Measurements from ENCODE around the gene SSC5D.

DNA sequence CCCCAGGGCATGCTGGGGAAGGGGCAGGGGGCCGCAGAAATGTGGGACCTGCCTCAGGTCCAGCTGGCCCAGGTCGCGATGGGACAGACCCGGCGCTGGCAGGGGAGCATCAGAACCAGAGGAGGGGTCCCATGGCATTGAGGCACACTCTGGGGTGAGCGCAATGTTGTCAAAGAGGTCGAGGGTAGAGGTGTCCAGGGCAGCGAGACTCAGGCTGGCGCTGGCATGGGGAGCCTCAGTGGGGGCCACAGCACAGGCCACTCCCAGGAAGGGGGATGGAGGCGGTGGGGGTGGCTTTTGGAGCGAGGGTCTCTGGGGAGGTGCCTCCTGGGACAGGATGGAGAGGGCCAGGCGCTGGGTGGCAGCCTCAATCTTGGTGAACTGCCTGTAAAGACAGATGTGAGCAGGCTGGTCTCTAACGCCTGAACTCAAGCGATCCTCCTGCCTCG lies 24.6 kb upstream of the SSC5D start:
- TF ChIP-seq, protein P1, sequence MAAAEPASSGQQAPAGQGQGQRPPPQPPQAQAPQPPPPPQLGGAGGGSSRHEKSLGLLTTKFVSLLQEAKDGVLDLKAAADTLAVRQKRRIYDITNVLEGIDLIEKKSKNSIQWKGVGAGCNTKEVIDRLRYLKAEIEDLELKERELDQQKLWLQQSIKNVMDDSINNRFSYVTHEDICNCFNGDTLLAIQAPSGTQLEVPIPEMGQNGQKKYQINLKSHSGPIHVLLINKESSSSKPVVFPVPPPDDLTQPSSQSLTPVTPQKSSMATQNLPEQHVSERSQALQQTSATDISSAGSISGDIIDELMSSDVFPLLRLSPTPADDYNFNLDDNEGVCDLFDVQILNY (CRISPR knock-in tag; IDR thresholded peaks at IDR 0.05): no peak
- TF ChIP-seq SMARCA5 (IDR thresholded peaks at IDR 0.05): no peak
- no peak for TF ChIP-seq KLF10 (CRISPR knock-in tag; IDR thresholded peaks at IDR 0.05)
- no peak for TF ChIP-seq STAT5B (CRISPR knock-in tag; IDR thresholded peaks at IDR 0.05)
- TF ChIP-seq POLR2A (conservative IDR thresholded peaks at IDR 0.05): no peak
- no peak for TF ChIP-seq POLR2AphosphoS5 (IDR thresholded peaks at IDR 0.05; ENCODE audit: control insufficient read depth, insufficient read depth, low read depth, low read length)
- TF ChIP-seq NRF1 (conservative IDR thresholded peaks at IDR 0.05 in 1 of 2, IDR thresholded peaks at IDR 0.05 in 1 of 2): no peak
- no peak for TF ChIP-seq PHB2 (IDR thresholded peaks at IDR 0.05; ENCODE audit: low read depth)
- no peak for TF ChIP-seq SMARCE1 (IDR thresholded peaks at IDR 0.05)
- TF ChIP-seq HDAC6 (IDR thresholded peaks at IDR 0.05; ENCODE audit: low read depth, low read length): no peak
- no peak for TF ChIP-seq GTF2A2 (tag; IDR thresholded peaks at IDR 0.05)
